Ishikawa (cell line): ENCODE results near the gene MARCHF11.

Source experiments
- CEBPB ChIP-seq: IDR thresholded peaks from 2 replicates; pipeline ENCODE4 v1.6.1; 2012
- CREB1 ChIP-seq: IDR thresholded peaks from 2 replicates; pipeline ENCODE4 v1.6.1; 2012; ENCODE audit warnings: low read depth
- EGR1 ChIP-seq: IDR thresholded peaks from 2 replicates; pipeline ENCODE4 v1.6.1; 2012
- EP300 ChIP-seq: IDR thresholded peaks from 2 replicates; pipeline ENCODE4 v1.6.1; 2012; ENCODE audit warnings: borderline replicate concordance
- FOXM1 ChIP-seq: IDR thresholded peaks from 2 replicates; pipeline ENCODE4 v1.6.1; 2012; ENCODE audit warnings: low read depth, borderline replicate concordance
- MAX ChIP-seq: IDR thresholded peaks from 2 replicates; pipeline ENCODE4 v1.6.1; 2012
- RAD21 ChIP-seq: IDR thresholded peaks from 2 replicates; pipeline ENCODE4 v1.6.1; 2012; ENCODE audit warnings: low read depth
- TAF1 ChIP-seq: IDR thresholded peaks from 2 replicates; pipeline ENCODE4 v1.6.1; 2012; ENCODE audit warnings: low read depth, mild to moderate bottlenecking
- TCF12 ChIP-seq: IDR thresholded peaks from 2 replicates; pipeline ENCODE4 v1.6.1; 2012; ENCODE audit warnings: low read depth
- TEAD4 ChIP-seq: IDR thresholded peaks from 2 replicates; pipeline ENCODE4 v1.6.1; 2012
- YY1 ChIP-seq: IDR thresholded peaks from 2 replicates; pipeline ENCODE4 v1.6.1; 2012; ENCODE audit warnings: low read depth
- ZBTB7A ChIP-seq: IDR thresholded peaks from 2 replicates; pipeline ENCODE4 v1.6.1; 2012; ENCODE audit warnings: low read depth
- TF ChIP-seq, protein P1 (sequence below): IDR thresholded peaks from 2 replicates; pipeline ENCODE4 v1.6.1; 2012
- TF ChIP-seq, protein P2 (sequence below): IDR thresholded peaks from 2 replicates; pipeline ENCODE4 v1.6.1; 2012; ENCODE audit warnings: low read depth, mild to moderate bottlenecking

- TF ChIP-seq CREB1 (no peak), RAD21 (no peak), TCF12 (no peak), CEBPB (no peak), TEAD4 (no peak), EP300 (no peak), YY1 (no peak), FOXM1 (no peak), EGR1 (no peak), MAX (no peak), TAF1 (no peak), ZBTB7A (no peak)
- TF ChIP-seq, protein P1, sequence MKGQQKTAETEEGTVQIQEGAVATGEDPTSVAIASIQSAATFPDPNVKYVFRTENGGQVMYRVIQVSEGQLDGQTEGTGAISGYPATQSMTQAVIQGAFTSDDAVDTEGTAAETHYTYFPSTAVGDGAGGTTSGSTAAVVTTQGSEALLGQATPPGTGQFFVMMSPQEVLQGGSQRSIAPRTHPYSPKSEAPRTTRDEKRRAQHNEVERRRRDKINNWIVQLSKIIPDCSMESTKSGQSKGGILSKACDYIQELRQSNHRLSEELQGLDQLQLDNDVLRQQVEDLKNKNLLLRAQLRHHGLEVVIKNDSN, result no peak
- TF ChIP-seq, protein P2, sequence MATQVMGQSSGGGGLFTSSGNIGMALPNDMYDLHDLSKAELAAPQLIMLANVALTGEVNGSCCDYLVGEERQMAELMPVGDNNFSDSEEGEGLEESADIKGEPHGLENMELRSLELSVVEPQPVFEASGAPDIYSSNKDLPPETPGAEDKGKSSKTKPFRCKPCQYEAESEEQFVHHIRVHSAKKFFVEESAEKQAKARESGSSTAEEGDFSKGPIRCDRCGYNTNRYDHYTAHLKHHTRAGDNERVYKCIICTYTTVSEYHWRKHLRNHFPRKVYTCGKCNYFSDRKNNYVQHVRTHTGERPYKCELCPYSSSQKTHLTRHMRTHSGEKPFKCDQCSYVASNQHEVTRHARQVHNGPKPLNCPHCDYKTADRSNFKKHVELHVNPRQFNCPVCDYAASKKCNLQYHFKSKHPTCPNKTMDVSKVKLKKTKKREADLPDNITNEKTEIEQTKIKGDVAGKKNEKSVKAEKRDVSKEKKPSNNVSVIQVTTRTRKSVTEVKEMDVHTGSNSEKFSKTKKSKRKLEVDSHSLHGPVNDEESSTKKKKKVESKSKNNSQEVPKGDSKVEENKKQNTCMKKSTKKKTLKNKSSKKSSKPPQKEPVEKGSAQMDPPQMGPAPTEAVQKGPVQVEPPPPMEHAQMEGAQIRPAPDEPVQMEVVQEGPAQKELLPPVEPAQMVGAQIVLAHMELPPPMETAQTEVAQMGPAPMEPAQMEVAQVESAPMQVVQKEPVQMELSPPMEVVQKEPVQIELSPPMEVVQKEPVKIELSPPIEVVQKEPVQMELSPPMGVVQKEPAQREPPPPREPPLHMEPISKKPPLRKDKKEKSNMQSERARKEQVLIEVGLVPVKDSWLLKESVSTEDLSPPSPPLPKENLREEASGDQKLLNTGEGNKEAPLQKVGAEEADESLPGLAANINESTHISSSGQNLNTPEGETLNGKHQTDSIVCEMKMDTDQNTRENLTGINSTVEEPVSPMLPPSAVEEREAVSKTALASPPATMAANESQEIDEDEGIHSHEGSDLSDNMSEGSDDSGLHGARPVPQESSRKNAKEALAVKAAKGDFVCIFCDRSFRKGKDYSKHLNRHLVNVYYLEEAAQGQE, result no peak
These were observed 30.0 kb downstream of the MARCHF11 start for GRCh38 chr5:16149621-16150020.
